Natural killer cell treated with Interleukin-12 subunit alpha and Interleukin-12 subunit beta and Interleukin-15 and Interleukin-18, amount 100 ng/mL, for 72 hours (primary cell): Measurements from ENCODE around the gene IZUMO1. TPM values are rescaled to one million over a fixed set of nuclear protein-coding genes. Genes with fewer than 3 reads are reported as not detected.

Experiments used
- ATAC-seq, 2 donors: fragments of 150-1000 bp; cut with Tn5 transposase in 1 of 2; sonication (Bioruptor Pico), chemical (Tn5 transposase) in 1 of 2; 2 replicates each; pipeline ENCODE4 v1.10.0; 2021
- DNase-seq: peaks from one replicate; pipeline ENCODE4 v3.0.0; 2022; ENCODE audit warnings: low spot score
- H3K27ac Mint-ChIP-seq, 2 donors: 1 replicate in 1 of 2; 2 replicates in 1 of 2; pipeline ENCODE4 v1.8.0; 2022; ENCODE audit warnings: mixed read lengths in 2 of 2, mild to moderate bottlenecking in 1 of 2, moderate library complexity in 1 of 2
- H3K27me3 Mint-ChIP-seq, 2 donors: 1 replicate in 1 of 2; 2 replicates in 1 of 2; pipeline ENCODE4 v1.8.0; 2022; ENCODE audit warnings: mixed read lengths in 2 of 2
- H3K36me3 Mint-ChIP-seq: one replicate; pipeline ENCODE4 v1.8.0; 2022; ENCODE audit warnings: mixed read lengths
- H3K4me1 Mint-ChIP-seq, 2 donors: 1 replicate in 1 of 2; 2 replicates in 1 of 2; pipeline ENCODE4 v1.8.0; 2022; ENCODE audit warnings: low read depth in 2 of 2, mixed read lengths in 2 of 2, mild to moderate bottlenecking in 1 of 2
- H3K4me3 Mint-ChIP-seq: one replicate; pipeline ENCODE4 v1.8.0; 2022; ENCODE audit warnings: mixed read lengths
- H3K9me3 Mint-ChIP-seq: 2 replicates; pipeline ENCODE4 v1.8.0; 2022; ENCODE audit warnings: mixed read lengths
- total RNA-seq, 2 donors: library from RNA; stranded (reverse); gene quantifications; one replicate each; pipeline ENCODE4 v1.2.3, GENCODE V29; 2022

Gene IZUMO1
- total RNA-seq, 2 donors from 2014 or later: not detected

DNA sequence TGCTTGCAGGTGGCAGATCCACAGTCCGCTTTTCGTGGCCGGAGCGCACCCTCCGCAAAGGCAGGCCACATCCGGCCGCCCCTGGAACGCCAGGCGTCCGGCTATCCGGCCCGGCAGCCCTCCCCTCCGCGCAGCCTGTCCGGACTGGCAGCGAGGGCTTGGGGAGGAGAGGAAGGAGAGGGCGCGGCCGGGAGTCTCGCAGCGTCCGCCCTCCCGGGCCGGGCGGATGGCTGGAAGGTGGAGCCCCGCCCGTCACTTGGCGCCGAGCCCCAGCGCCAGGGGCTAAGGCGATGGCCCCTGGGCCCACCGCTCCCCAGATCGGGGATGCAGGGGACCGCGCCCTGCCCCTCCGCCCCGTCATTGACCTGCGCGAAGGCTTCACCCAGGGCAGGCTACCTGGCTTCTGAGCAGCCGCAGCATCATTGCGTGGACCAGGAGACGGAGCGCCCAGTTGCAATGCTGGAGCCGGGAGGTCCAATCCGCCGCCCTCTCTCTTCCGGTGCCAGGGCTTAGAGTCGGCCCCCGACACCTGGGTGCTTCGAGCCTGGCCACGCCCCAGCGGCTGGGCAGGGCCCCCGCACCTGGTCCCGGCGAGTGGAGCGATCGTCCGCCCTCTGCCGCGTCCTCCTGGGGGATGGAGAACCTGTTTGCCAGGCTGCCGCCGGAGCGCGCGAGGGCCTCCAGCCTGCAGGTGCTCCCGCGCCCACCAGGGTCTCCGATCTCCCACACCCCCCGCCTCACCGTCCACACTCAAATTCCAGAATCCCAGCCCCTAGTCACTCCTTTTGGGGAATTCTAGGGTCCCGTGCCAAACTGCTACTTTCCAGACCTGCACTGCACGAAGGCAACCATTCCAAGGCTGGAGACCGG, 6.0 kb upstream of the IZUMO1 start, which contains the start of gene FUT1:
Gene FUT1 (minus strand): TSS at position 146 of the 870 bp plus-strand sequence. CDS start 1,360 bp downstream, outside the sequence.
- Mint-ChIP-seq H3K27me3 (peaks cover 8 to 13% of the 10 kb centered on the region in 2 donors), H3K4me3 (peak within 1 kb of the TSS; percentile 86), H3K36me3 (no peaks in the 10 kb centered on the region), H3K9me3 (no peaks in the 10 kb centered on the region), H3K4me1 (peaks cover 13 to 15% of the 10 kb centered on the region in 2 donors), H3K27ac (no peak within 1 kb of the TSS)
- ATAC-seq (peak; percentile 71 to 82), DNase-seq (no peak)

DNA sequence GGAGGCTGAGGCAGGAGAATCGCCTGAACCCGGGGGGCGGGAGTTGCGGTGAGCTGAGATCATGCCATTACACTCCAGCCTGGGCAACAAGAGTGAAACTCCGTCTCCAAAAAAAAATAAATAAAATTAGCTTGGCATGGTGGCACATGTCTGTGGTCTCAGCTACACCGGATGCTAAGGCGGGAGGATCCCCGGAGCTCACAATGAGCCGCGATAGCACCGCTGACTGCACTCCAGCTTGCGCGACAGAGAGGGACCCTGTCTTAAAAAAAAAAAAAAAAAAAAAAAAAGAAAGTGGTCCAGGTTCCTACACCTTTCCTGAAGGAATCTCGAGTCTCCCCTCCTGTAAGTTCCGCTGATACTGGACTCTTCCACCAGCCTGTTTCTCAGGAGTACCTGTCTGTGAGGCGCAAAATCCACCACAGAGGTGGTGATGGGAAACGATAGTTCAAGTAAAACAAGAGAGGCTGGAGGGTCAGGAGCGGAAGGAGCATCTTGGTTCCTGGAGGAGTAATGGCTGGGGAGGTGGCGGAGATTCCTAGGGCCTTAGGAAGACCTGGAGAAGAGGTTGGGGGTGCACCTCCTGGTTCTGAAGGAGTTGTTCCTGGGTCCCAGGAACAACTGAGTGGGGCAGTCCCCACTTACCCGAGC, 5.3 kb upstream of the IZUMO1 start:
- H3K9me3 Mint-ChIP-seq: no peaks in the 10 kb centered on the region
- peaks cover 15 to 17% of the 10 kb centered on the region in 2 donors for H3K4me1 Mint-ChIP-seq
- peaks cover 8 to 13% of the 10 kb centered on the region in 2 donors for H3K27me3 Mint-ChIP-seq
- no peak for DNase-seq
- peak overlapping the region; percentile 86 for H3K4me3 Mint-ChIP-seq
- ATAC-seq: no peak
- no peaks in the 10 kb centered on the region for H3K36me3 Mint-ChIP-seq
- H3K27ac Mint-ChIP-seq: no peak overlapping the region

- Mint-ChIP-seq H3K27ac (no peak overlapping the region), H3K4me3 (peak overlapping the region; percentile 86), H3K4me1 (peaks cover 19 to 24% of the 10 kb centered on the region in 2 donors), H3K27me3 (peaks cover 15 to 18% of the 10 kb centered on the region in 2 donors), H3K9me3 (no peaks in the 10 kb centered on the region), H3K36me3 (peaks cover 3% of the 10 kb centered on the region)
- no peak for DNase-seq
- no peak for ATAC-seq
Observed at GRCh38 chr19:48750771-48751504, 4.2 kb upstream of the IZUMO1 start.

- DNase-seq (no peak), ATAC-seq (no peak)
- no peak overlapping the region for H3K27ac Mint-ChIP-seq
- no peak overlapping the region for H3K4me3 Mint-ChIP-seq
- no peaks in the 10 kb centered on the region for H3K9me3 Mint-ChIP-seq
- peaks cover 22 to 29% of the 10 kb centered on the region in 2 donors for H3K4me1 Mint-ChIP-seq
- H3K36me3 Mint-ChIP-seq: peaks cover 4% of the 10 kb centered on the region
- H3K27me3 Mint-ChIP-seq: peaks cover 19 to 20% of the 10 kb centered on the region in 2 donors
Observed at GRCh38 chr19:48750351-48750750, 3.6 kb upstream of the IZUMO1 start.

DNA sequence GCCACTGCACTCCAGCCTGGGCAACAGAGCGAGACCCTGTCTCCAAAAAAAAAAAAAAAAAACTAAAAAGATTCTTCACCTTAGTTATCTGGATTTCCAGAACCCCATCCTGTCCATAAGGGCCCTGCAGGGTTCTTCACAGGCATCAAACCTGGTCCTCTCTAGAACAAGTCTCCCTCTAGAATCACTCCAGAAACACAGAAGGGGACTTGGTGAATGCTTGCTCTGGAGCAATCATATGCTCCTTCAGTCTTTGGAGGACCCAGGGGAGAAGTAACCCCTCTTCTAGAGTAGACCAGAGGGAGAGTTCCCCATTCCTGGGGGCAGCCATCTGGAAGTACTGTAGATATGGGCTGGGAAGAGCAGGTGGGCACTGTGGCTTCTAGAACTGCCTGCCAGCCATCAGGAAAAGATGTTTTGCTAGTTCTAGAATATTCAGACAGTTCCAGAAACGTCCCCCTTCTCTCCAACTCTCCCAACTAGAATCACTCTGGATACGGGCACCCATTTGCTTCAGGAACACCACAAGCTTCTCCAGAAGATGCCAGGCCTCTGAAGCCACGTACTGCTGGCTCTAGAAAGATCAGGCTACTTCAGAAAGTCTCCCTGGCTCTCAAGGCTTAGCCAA, 3.0 kb upstream of the IZUMO1 start:
- H3K36me3 Mint-ChIP-seq: peaks cover 4% of the 10 kb centered on the region
- DNase-seq (no peak), ATAC-seq (no peak)
- peaks cover 19 to 20% of the 10 kb centered on the region in 2 donors for H3K27me3 Mint-ChIP-seq
- peaks cover 26 to 29% of the 10 kb centered on the region in 2 donors for H3K4me1 Mint-ChIP-seq
- H3K9me3 Mint-ChIP-seq: no peaks in the 10 kb centered on the region
- no peak overlapping the region for H3K4me3 Mint-ChIP-seq
- H3K27ac Mint-ChIP-seq: no peak overlapping the region

GRCh38 chr19:48746110-48746509, 599 bp downstream of the IZUMO1 start:
- peaks cover 17 to 20% of the 10 kb centered on the region in 2 donors for H3K4me1 Mint-ChIP-seq
- H3K9me3 Mint-ChIP-seq: no peaks in the 10 kb centered on the region
- no peak for DNase-seq
- H3K4me3 Mint-ChIP-seq: no peak overlapping the region
- H3K27me3 Mint-ChIP-seq: peaks cover 11 to 15% of the 10 kb centered on the region in 2 donors
- H3K27ac Mint-ChIP-seq: peak overlapping the region in 1 of 2 donors; percentile 24
- ATAC-seq: no peak
- peaks cover 4% of the 10 kb centered on the region for H3K36me3 Mint-ChIP-seq

DNA sequence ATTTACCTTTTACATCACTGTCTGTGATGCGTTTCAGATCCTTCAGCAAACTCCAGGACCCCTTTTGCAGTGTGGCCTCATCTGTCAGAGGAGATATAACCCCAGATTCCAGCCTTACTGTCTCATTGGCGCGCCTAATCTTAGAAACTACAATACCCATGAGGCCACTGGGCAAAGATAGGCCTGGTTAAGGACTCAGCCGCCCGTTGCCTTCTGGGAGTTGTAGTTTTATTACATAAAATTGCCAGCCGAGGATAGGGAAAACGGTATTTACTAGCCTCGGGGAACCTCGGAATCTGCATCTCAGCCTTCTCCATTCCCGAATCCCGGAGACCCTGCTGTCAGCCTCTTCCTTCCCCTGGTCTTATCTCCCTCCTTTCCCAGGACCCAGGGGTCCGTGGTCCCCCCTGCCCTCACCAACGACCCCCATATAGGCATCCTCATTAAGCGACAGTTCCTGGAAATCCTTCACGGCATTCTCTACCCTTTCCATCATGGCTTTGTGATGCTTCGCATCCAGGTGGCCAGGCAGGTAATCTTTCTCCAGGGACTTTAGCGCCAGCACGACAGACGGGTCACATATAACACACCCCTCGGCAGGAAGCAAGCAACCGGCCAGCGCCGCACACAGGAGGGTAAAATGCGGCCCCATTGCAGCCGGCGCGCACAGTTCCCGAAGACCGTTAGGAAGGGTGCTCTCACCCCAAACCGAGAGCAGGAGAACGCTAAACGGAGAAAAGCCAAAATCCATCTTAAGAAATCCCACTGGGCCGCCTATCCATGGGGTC, 1.3 kb downstream of the IZUMO1 start:
- H3K36me3 Mint-ChIP-seq: peaks cover 4% of the 10 kb centered on the region
- no peak overlapping the region for H3K4me3 Mint-ChIP-seq
- no peak for DNase-seq
- no peaks in the 10 kb centered on the region for H3K9me3 Mint-ChIP-seq
- H3K4me1 Mint-ChIP-seq: peaks cover 14 to 17% of the 10 kb centered on the region in 2 donors
- H3K27ac Mint-ChIP-seq: peak overlapping the region in 1 of 2 donors; percentile 24
- peaks cover 11 to 12% of the 10 kb centered on the region in 2 donors for H3K27me3 Mint-ChIP-seq
- ATAC-seq: peak; percentile 69 to 83

GRCh38 chr19:48742096-48742495, 4.6 kb downstream of the IZUMO1 start:
- DNase-seq (no peak), ATAC-seq (no peak)
- Mint-ChIP-seq H3K27ac (no peak overlapping the region), H3K36me3 (peaks cover 4% of the 10 kb centered on the region), H3K27me3 (peaks cover 11 to 17% of the 10 kb centered on the region in 2 donors), H3K9me3 (no peaks in the 10 kb centered on the region), H3K4me3 (no peak overlapping the region), H3K4me1 (peaks cover 17 to 24% of the 10 kb centered on the region in 2 donors)

DNA sequence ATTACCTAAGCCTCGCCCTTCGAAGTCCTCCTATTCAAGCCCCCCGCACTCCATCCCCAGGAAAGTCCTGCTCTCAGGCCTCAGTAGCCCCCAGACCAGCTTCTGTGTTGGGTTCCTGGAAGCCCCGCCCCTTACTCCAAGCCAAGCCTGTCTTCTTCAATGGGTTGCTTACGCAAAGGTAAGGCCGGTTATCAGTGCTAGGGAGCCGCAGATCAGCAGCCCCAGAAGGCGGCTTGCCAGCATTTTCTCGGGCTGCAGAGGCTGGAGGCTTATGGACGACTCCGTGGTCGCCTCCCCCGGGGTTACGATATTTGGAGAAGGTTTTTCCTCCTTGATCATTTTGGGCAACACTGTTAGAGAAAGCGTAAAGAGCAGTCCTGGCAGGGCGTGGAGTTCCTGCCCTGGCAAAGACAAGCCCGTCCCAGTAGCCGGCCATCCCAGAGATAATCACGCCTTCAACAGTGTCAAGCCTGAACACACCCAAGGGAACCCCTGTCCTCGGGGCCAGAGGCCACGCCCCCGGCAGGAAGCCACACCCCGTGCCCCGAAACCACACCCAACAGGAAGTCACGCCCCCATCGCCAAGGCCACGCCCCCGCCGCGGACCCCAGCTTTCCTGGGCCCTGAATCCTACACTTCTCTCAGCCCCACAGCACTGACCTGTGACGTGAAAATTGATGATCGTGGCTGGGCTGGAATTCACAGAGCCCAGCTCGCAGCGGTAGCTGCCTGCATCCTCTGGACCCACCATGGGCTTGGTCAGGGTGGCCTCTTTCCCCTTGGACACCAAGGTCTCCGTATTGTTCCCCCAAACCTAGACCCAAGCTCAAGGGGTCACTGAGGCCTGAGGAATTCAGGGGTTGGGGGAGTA, 5.3 kb downstream of the IZUMO1 start:
- Mint-ChIP-seq H3K27ac (no peak overlapping the region), H3K9me3 (no peaks in the 10 kb centered on the region), H3K27me3 (peaks cover 9 to 16% of the 10 kb centered on the region in 2 donors), H3K4me3 (no peak overlapping the region), H3K4me1 (peaks cover 17 to 20% of the 10 kb centered on the region in 2 donors), H3K36me3 (peaks cover 4% of the 10 kb centered on the region)
- DNase-seq: no peak
- ATAC-seq: no peak

DNA sequence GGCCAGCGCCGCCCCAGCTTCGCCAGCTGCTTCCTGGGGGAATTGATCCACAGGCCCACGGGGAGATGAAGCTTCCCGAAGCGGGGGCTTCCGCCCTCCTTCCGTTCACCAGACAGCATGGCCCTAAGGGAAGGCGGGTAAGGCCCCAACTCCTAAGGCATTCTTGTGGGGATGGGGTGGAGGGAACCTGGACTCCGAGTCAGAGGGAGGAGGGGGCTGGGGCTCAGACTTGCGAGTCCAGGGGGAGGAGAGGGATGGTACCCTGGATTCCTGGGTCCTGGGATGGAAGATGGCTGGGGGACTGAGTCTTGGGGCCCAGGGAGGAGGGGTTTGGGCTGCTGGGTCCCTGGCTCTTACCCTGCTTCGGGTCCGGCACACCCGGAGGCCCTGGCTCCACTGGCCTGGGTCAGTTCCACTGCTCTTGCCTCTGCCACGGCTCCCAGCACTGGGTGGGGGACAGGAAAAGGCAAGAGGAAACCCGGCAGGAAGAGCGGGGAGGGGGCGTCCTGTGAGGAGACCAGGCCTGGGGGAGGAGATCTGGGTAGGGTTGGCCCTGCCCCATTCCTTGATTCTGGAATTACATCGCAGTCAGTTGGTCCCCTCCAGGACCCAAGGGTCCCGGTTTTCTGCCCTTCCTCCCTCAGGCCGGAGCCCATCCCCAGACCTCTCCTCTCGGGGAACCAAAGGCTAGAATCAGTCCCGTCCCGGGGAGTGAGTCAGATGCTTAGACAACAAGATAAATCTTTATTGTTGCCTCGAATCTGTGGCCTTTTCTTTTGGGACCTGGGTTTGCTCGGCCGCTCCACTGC, 6.3 kb downstream of the IZUMO1 start, which contains the start of gene RASIP1:
Gene RASIP1 (minus strand): TSS at position 447 of the 809 bp plus-strand sequence. CDS start 328 bp downstream, at position 119.
- no peak for DNase-seq
- no peaks in the 10 kb centered on the region for H3K9me3 Mint-ChIP-seq

More for the DNA sequence above, 6.3 kb downstream of the IZUMO1 start, which contains the start of gene RASIP1:
- Mint-ChIP-seq H3K4me1 (peaks cover 10 to 12% of the 10 kb centered on the region in 2 donors), H3K4me3 (no peak within 1 kb of the TSS), H3K36me3 (no peaks in the 10 kb centered on the region), H3K27me3 (peaks cover 0 to 10% of the 10 kb centered on the region in 2 donors), H3K27ac (no peak within 1 kb of the TSS)
- no peak for ATAC-seq
